GOT3 (cell line): Measurements from ENCODE around the gene SMLR1.
"Not testable (repeated sequence)": the region's sequence is repeated elsewhere in the genome, so short reads cannot be mapped to it uniquely, and the experiment has no call there.

Experiments
- DNase-seq: peaks from one replicate; lab custom pipeline; 2025; ENCODE audit warnings: mixed read lengths; lab: John Stamatoyannopoulos, UW

SMLR1 gene

GRCh38 chr6:130827247-130828149 lies at the start of gene SMLR1:
SMLR1 (plus strand) TSS chr6:130827406; CDS start chr6:130827414, 8 bp downstream.
- no peak for DNase-seq

GRCh38 chr6:130778946-130779657 lies 48.1 kb upstream of the SMLR1 start:
- no peak for DNase-seq

- DNase-seq = no peak
Observed at GRCh38 chr6:130779658-130780033, 47.6 kb upstream of the SMLR1 start.

DNA sequence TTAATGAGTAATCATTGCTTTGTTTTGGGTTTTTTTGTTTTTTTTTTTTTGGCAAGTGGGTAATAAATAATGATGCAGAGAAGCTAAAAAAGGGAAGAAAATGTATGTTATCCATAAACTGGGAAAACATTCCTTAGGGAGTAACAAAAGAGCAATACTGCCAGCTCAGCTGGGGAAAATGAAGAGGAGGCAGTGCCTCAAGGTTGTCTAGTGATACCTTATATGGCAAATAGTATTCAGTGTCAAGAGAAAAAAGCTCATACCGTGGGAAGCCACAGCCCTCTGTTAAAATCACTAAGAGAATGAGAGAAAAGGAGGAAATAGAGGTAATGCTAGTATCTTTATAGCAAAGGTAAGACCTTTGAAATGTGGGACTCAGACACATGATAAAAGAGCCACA lies 47.1 kb upstream of the SMLR1 start:
- no peak for DNase-seq

DNA sequence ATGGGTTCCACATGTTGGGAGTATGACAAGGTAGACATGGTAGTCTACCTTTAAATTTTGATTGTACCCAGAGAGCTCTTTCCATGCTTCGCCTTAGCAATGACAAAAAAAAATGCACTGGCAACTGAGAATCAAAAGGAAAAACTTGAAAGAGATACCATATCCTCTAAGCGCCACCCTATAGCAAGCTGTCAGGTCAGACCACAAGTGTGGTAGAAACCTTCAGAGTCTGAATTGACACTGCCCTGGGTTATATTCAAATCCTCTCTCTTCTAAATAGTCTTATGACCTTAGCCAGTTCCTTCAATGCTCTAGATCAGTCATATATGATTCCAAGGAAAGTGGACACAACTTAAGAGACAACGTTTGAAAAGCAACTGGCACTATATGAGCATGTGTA lies 45.6 kb upstream of the SMLR1 start:
- DNase-seq = no peak

DNA sequence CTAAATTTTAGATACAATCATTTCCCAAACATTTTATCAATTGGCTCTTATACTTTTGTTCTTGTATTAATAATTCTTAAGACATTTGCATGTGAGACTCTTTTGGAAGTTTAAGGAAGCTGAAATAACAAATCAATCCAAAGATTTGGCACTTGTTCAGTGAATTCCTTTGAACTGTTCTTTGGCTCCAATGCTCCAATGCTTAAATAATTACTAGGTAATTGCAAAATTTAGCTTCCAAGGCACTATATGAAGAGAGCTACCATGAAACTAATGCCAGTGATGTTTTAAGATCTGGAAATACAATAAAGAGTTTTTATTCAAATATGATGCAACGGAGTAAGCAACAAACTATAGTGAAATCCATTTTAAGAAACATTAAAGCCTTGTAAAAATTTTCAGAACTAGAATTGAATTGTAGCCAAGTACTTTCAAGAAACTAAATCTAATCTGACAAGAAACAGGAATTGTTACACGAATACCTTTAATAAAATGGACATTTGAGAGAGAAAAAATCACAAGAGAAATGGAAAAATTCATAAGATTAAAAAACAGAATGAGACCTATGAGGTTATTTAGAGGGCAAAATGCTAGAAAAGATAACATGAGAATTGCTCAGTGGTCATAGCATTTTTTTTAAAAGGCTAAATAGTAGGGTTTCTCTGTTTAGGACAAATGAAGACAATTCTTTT lies 43.6 kb upstream of the SMLR1 start:
- no peak for DNase-seq

- no peak for DNase-seq
Observed at GRCh38 chr6:130787726-130788500, 39.3 kb upstream of the SMLR1 start.

GRCh38 chr6:130788954-130789353 lies 38.3 kb upstream of the SMLR1 start:
- no peak for DNase-seq

GRCh38 chr6:130794010-130794697 lies 33.1 kb upstream of the SMLR1 start:
- no peak for DNase-seq

DNA sequence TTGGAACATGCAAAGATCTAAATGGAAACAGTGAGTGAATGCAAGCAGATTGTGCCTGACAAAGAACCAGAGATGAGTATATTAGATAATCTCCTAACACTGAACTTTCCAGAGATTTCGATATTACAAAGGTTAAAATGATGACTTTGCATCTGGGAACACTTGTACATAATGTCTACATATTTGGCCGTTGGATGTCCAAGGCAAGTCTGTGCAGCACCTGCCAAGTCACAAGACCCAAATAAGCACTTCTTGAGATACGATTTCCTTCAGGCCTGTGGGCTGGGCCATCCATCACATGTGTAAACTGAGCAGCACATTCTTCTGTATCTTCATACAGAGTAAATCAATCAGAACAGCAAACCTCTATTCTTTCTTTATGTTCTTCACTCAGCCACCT lies 32.5 kb upstream of the SMLR1 start:
- no peak for DNase-seq

- DNase-seq = no peak
Observed at GRCh38 chr6:130796313-130796905, 30.8 kb upstream of the SMLR1 start.

- DNase-seq = no peak
Observed at GRCh38 chr6:130797061-130797460, 30.1 kb upstream of the SMLR1 start.

DNA sequence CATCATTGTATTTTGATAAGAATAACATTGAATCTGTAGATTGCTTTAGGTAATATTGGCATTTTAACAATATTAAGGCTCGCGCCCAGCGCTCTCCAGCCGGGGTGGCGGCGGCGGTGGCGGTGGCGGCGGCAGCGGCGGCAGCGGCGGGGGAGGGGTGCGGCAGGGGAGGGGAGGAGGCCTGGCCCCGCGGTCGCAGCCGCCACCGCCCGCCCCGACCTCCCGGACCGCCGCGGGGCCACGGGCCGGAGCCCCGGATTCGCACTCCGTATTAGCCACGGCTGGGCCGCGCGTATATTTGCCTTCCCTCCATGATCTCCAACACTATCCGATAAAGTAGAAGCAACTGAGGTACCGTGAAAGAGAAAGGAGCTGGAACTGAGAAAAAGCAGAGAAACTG lies 25.8 kb upstream of the SMLR1 start:
- DNase-seq = not testable (repeated sequence)

- DNase-seq = no peak
Observed at GRCh38 chr6:130810307-130811030, 16.7 kb upstream of the SMLR1 start.

DNA sequence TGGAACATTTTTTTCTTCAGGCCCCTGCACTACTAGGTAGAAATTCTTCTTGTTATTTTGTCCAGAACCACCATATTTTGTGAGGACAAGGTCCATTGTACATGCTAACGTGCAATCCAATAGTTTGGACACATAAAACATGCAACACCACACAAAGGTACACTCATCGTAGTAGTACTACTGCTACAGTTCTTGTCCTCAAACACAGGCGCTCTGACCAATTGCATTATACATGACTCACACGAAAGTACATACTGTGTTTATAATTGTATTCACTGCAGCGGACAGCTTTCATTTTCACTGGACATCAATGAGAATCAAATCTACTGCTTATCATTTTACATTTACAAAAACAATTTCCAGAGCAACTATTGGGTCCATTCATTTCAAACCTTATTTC lies 15.3 kb upstream of the SMLR1 start:
- no peak for DNase-seq

GRCh38 chr6:130814506-130814905 lies 12.7 kb upstream of the SMLR1 start:
- no peak for DNase-seq

- DNase-seq = no peak
Observed at GRCh38 chr6:130815200-130816071, 11.8 kb upstream of the SMLR1 start.

DNA sequence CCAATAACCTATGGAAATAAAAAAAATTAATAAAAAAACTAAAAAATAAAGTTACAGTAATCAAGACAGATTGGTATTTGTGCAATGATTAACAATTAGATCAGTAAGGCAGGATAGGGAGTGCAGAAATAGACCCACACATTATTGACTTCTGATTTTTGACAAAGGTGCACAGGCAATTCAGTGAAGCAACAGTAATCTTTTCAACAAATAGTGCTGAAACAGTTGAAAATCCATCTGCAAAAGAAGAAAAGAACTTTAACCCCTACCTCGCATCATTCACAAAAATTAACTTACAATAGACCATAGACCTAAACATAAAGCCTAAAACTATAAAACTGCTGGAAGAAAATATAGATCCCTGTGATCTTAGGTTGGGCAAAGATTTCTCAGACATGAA lies 4.5 kb upstream of the SMLR1 start:
- no peak for DNase-seq

DNA sequence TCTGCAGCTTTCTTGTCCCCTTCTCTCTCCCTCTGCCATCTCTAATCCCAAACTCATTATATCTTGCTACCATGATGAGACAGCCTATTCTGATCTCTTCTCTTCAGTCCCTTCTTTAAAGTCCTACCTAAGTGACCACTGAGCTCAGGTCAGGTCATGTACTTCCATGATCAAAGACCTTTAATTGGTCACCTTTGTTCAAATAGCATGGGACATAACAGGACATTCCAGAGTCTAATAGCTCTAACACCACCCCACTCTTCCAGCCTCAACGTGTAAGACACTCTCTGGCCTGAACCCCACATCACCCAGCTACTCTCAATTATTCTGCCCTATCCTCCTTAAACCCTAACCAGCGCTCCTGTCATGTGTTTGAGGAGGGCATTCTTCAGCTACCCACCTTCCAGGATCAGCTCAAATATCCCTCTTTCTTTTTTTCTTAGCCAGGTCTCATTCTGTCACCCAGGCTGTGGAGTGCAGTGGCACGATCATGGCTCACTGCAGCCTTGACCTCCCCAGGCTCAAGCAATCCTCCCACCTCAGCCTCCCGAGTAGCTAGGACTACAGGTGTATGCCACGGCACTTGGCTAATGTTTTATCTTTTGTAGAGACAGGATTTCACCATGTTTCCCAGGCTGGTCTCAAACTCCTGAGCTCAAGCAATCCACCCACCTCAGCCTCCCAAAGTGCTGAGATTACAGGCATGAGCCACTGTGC lies 2.1 kb upstream of the SMLR1 start:
- no peak for DNase-seq
